ENCODE results near the gene PHKA1.

DNA sequence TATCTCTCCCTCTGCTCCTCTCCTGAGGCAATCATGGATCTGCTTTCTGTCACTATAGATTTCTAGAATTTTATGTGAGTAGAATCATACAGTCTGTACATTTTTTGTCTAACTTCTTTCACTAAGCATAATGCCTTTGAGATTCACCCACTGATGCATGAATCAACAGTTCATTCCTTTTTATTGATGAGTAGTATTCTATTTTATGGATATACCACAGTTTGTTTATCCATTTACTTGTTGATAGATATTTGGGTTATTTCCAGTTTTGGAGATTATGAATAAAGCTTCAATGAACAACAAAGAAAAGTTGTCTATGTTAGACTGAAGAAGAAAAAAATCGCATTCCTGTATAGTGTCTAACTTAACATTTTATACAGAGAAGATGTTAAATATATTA lies 30.5 kb downstream of the PHKA1 start:
- TF ChIP-seq, protein P1, sequence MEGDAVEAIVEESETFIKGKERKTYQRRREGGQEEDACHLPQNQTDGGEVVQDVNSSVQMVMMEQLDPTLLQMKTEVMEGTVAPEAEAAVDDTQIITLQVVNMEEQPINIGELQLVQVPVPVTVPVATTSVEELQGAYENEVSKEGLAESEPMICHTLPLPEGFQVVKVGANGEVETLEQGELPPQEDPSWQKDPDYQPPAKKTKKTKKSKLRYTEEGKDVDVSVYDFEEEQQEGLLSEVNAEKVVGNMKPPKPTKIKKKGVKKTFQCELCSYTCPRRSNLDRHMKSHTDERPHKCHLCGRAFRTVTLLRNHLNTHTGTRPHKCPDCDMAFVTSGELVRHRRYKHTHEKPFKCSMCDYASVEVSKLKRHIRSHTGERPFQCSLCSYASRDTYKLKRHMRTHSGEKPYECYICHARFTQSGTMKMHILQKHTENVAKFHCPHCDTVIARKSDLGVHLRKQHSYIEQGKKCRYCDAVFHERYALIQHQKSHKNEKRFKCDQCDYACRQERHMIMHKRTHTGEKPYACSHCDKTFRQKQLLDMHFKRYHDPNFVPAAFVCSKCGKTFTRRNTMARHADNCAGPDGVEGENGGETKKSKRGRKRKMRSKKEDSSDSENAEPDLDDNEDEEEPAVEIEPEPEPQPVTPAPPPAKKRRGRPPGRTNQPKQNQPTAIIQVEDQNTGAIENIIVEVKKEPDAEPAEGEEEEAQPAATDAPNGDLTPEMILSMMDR (conservative IDR thresholded peaks at IDR 0.05; ENCODE audit: low read length): no peak
- no peak for TF ChIP-seq EZH2phosphoT487 (IDR thresholded peaks at IDR 0.05; ENCODE audit: borderline replicate concordance, low read depth, low read length)
